ENCODE data around the gene ARHGAP26. TPM values are rescaled to one million over a fixed set of nuclear protein-coding genes. Genes with fewer than 3 reads are reported as not detected.
"Not testable (repeated sequence)": the region's sequence is repeated elsewhere in the genome, so short reads cannot be mapped to it uniquely, and the experiment has no call there.

Gene ARHGAP26
- total RNA-seq, 1 experiment from 2014 or later: 5.5 TPM

GRCh38 chr5:143080982-143081381 lies 310.8 kb downstream of the ARHGAP26 start:
- no peak for DNase-seq (ENCODE audit: low read depth)

- DNase-seq (ENCODE audit: low read depth): peak; percentile 35
These were observed 312.8 kb downstream of the ARHGAP26 start for GRCh38 chr5:143083006-143083405.

DNA sequence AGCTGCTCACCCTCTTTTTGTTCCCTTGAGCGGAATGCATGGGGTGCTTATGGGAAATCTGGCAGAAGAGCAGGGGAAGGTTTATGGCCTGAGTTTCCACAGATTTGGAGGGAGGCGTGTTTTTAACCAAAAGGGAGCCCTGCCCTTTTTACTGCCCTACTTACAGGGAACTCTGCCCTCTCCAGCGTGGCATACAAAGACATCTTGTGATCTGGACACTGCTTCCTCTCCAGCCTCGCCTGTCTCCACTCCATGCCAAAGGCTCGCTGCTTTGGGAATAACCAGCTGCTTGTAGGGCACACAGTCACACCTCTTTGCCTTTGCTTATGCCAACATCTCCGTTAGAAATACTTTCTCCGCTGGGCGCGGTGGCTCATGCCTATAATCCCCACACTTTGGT lies 314.2 kb downstream of the ARHGAP26 start:
- no peak for DNase-seq (ENCODE audit: low read depth)

DNA sequence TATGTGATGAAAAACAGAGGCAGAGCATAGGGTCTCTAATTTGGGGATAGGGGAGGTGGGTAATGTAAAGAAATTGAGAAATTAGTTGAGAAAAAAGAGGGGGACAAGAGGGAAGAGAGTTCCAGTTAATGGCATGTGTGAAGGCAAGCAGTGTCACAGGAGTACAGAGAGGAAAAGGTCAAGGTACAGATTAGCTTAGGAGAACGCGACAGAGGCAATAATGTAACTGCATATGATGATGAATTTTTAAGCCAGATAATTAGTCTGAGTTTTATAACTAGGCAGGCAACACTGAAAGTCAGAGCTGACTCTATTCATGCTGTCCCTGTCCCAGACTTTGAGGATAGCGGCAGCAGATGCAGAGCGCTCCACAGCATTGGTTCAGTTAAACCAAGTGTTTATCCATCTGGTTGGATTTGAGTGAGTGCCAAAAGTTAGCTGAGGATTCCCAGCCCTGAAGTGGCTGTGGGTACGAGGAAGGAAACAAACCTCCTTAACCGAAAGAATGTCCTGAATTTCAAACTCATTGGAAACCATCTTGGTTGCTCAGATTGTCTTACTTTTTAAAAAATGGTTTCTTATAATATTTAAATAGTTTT lies 315.2 kb downstream of the ARHGAP26 start:
- DNase-seq (ENCODE audit: low read depth): peak; percentile 20

GRCh38 chr5:143086546-143086907 lies 316.4 kb downstream of the ARHGAP26 start:
- peak; percentile 36 for DNase-seq (ENCODE audit: low read depth)

DNA sequence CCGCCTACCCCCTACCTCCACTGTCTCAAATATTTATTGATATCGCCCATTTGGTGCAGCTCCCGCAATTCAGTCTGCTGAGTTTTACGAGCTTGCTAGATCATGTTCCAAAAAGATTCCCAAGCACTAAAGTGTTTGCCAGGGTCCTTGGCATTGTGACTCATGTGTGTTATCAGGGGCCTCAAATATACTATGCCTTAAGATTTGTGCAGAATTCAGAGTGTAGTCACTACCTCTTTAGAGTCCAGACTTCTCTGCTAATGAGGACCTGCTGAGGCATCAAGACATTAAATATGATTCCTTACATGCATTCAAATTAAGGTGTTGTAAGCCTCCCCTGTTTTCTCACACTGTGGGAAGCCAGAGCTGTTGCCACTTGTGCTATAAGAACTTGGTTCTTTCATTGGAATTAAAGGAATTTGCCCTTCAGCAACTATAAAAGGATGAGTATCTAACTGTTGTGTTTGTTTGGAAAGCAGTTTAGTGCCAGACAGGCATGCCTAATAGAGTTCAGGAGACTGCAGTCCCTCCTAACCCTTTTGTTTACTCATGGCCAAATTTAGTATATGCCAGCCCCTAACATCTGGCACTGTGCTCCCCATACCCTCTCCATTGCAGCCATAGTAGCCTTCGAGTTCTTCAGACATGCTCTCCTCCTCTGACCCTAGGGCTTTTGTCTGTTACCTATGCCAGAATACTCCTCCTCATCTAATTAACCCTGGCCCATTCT lies 316.9 kb downstream of the ARHGAP26 start:
- peak; percentile 90 for DNase-seq (ENCODE audit: low read depth)

DNA sequence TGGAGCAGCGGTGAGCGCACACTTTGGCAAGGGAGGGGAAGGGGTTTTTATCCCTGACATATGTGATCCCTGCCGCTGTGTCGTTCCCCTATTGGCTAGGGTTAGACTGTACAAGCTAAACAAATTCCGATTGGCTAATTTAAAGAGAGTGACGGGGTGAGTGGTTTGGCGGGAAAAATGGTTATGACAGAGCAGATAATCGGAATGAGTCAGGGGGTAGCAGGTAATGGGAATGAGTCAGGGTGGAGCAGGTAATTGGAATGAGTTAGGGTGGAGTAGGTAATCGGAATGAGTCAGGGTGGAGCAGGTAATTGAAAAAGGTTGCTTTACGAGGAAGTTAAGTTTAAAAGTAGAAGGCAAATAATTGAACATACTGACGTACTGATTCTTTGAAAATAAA lies 318.5 kb downstream of the ARHGAP26 start:
- DNase-seq (ENCODE audit: low read depth): not testable (repeated sequence)

GRCh38 chr5:143090044-143090443 lies 319.9 kb downstream of the ARHGAP26 start:
- DNase-seq (ENCODE audit: low read depth): not testable (repeated sequence)

DNA sequence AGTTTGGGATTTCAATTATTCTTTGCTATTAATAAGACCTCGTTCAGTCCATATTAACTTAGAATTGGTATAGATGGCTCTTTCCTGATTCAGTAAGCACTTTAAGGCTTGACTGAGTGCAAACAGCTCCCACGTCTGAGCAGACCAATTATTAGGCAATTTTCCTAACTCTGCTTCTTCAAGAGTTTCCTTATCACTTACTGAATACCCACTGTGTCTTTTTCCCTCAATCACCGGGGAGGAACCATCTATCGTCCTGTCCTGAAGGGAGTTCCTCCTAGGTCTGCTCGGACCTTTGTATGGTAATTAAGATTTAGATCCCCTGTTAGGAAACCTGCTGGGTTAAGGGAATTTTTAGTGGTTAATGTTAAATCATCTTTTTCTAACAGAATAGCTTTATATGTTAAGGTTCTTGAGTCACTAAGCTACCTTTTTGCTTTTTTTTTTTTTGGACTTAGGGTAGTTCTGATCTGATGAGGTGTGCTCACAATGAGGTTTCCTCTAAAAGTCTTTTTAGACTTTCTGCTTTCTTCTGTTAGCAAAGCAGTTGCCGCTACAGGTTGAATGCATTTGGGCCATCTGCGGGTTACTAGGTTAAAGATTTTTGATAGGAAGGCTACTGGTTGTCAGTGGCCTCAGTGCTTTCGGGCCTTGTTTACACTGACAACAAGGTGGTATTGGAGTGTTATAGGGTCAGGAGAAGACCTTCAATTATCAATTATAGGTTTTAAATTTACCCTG lies 322.7 kb downstream of the ARHGAP26 start:
- not testable (repeated sequence) for DNase-seq (ENCODE audit: low read depth)

- no peak for DNase-seq (ENCODE audit: low read depth)
These were observed 323.4 kb downstream of the ARHGAP26 start for GRCh38 chr5:143093452-143094086.

DNA sequence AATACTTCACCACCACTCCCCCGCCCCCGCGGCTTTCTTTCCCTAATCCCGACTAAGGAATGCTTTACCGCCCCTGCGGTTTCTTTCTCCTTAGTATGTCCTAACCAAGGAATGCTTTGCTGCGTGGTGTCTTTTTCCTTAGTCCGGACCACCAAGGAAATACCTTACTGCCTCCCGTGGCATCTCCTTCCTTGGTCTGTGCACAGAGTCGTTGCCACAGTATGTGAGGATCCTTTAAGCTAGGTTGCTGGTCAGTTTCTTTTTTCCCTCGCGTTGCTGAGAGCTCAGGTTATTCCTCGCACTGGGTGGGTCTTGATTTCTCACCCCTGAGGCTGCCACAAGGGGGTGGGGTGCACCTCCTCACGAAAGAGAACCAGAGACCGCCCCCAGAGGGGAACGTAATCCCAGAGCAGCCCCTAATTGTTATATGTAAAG lies 323.9 kb downstream of the ARHGAP26 start:
- DNase-seq (ENCODE audit: low read depth): no peak

GRCh38 chr5:143094608-143095007 lies 324.4 kb downstream of the ARHGAP26 start:
- DNase-seq (ENCODE audit: low read depth): not testable (repeated sequence)

DNA sequence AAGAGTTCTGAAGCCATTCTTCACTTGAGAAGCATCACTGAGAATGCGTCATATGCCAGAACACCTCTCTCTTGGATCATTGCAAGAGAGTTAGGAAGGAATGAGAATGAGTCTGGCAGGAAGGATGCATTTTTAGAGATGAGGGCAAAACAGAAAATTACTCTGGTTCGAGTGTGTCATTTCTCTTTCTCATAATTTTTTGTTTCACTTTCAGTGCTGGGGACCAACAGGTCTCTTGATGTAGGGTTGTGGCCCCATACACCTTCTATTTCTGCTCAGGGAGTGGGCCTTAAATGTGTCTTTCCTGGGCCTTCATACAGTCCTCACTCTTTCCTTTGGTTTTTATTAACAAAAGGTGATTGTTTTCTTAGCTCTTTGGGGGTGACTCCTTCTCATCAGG lies 330.9 kb downstream of the ARHGAP26 start:
- DNase-seq (ENCODE audit: low read depth): no peak

- no peak for DNase-seq (ENCODE audit: low read depth)
These were observed 331.7 kb downstream of the ARHGAP26 start for GRCh38 chr5:143101725-143102386.

- DNase-seq (ENCODE audit: low read depth): no peak
These were observed 332.2 kb downstream of the ARHGAP26 start for GRCh38 chr5:143102411-143102810.

- DNase-seq (ENCODE audit: low read depth): no peak
These were observed 335.2 kb downstream of the ARHGAP26 start for GRCh38 chr5:143105216-143105905.

DNA sequence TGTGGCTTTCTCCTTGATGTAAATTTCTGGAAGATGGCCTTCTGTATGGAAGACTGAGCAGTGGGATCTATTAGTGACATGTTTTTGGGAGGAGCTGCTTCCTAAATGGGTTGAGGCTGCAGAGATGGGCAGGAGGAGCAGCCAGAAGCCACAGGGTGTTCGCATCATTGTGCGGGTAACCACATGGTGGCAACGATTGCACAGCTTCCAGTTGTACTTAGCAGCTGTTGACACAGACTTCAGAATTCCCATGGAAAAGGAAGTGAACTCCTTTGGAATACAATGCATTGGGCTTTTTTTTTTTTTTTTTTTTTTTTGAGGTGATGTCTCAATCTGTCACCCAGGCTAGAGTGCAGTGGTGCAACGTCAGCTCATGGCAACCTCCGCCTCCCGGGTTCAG lies 336.0 kb downstream of the ARHGAP26 start:
- peak; percentile 75 for DNase-seq (ENCODE audit: low read depth)

- peak; percentile 75 for DNase-seq (ENCODE audit: low read depth)
These were observed 338.4 kb downstream of the ARHGAP26 start for GRCh38 chr5:143108498-143109128.

- peak; percentile 24 for DNase-seq (ENCODE audit: low read depth)
These were observed 340.4 kb downstream of the ARHGAP26 start for GRCh38 chr5:143110591-143110990.

DNA sequence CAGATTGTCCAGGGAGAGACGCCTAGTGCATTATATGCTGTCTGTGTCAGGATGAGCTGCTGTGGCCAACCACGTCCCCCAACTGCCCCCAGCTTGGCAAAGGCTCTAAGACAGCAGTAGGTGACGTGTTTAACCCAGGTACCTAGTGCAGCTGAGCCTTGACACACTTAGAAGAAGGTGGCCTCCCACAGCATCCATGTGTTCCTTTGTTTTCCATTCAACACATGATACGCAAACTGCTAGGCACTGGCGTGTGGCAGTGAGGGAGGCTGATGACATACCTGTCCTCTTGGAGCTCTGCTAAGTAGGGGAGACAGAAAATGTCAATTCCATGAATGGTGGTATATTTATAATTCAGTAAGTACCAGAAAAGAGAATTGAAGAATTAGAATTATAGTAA lies 341.6 kb downstream of the ARHGAP26 start:
- DNase-seq (ENCODE audit: low read depth): no peak

GRCh38 chr5:143113461-143113860 lies 343.3 kb downstream of the ARHGAP26 start:
- no peak for DNase-seq (ENCODE audit: low read depth)
